GM23338 (cell line): ENCODE measurements around the gene RAB8B.

Experiments used
- CREB1 ChIP-seq: fragments of 250-450 bp; sonication (Bioruptor Pico); IDR thresholded peaks from 2 replicates; pipeline ENCODE4 v1.5.0; 2020; ENCODE audit warnings: low read depth, mild to moderate bottlenecking, moderate library complexity
- CTCF ChIP-seq, 2 experiments: fragments of 200-600 bp in 1 of 2; sonication (generic) in 1 of 2; conservative IDR thresholded peaks; 2 replicates each; pipeline versions ENCODE4 v1.5.1 to v1.6.1; 2016 to 2017; ENCODE audit warnings: antibody characterized with exemption in 2 of 2, low read depth in 2 of 2, mild to moderate bottlenecking in 2 of 2, moderate library complexity in 1 of 2
- EZH2 ChIP-seq: fragments of 200-600 bp; sonication (generic); IDR thresholded peaks from one replicate; pipeline ENCODE4 v1.8.0; 2017; ENCODE audit warnings: antibody characterized with exemption, mild to moderate bottlenecking, low read depth; ENCODE audit not compliant: unreplicated experiment
- JUNB ChIP-seq: IDR thresholded peaks from one replicate; pipeline ENCODE4 v1.6.1; 2016; ENCODE audit warnings: antibody characterized with exemption; ENCODE audit not compliant: unreplicated experiment
- NANOG ChIP-seq: IDR thresholded peaks from 2 replicates; pipeline ENCODE4 v1.6.1; 2016; ENCODE audit warnings: antibody characterized with exemption, borderline replicate concordance
- POLR2AphosphoS5 ChIP-seq: IDR thresholded peaks from 2 replicates; pipeline ENCODE4 v1.6.1; 2016; ENCODE audit warnings: antibody characterized with exemption, low read depth
- REST ChIP-seq: IDR thresholded peaks from one replicate; pipeline ENCODE4 v1.6.1; 2018; ENCODE audit warnings: antibody characterized with exemption; ENCODE audit not compliant: unreplicated experiment
- STAT1 ChIP-seq: IDR thresholded peaks from one replicate; pipeline ENCODE4 v1.6.1; 2016; ENCODE audit warnings: antibody characterized with exemption; ENCODE audit not compliant: unreplicated experiment

- no peak for TF ChIP-seq POLR2AphosphoS5
- TF ChIP-seq CTCF (conservative IDR thresholded peaks at IDR 0.05; ENCODE audit: low read depth in 2 of 2): no peak
- no peak for TF ChIP-seq EZH2
- TF ChIP-seq CREB1: no peak
- no peak for TF ChIP-seq REST
- no peak for TF ChIP-seq STAT1
- no peak for TF ChIP-seq NANOG
- no peak for TF ChIP-seq JUNB
Measured at GRCh38 chr15:63244976-63245645, 55.7 kb downstream of the RAB8B start.
